Measurements from ENCODE around the gene WNT5A.

DNA sequence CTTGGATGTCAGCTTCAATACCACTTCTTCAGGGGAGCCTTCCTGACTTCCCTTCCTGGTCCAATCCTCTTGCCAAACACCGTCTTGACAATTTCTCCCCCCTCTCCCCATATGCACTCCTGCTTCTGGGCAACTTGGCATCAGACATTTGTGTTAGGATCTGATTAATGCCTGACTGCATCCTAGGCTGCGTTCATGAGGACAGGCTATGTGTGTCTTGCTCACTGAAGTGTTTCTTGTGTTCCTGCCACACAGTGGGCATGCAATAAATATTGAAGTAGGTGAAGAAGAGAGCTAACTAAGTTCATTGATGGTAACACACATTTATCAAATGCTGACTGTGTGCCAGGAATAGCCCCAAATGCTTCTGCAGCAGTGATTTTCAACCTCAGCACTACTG, 36.4 kb upstream of the WNT5A start:
- TF ChIP-seq CTCF (optimal IDR thresholded peaks at IDR 0.05 in 1 of 3, IDR thresholded peaks at IDR 0.05 in 1 of 3, conservative IDR thresholded peaks at IDR 0.05 in 1 of 3; ENCODE audit: extremely low read depth in 1 of 3, insufficient read depth in 2 of 3, low read length in 3 of 3) (no peak), EZH2 (IDR thresholded peaks at IDR 0.05; ENCODE audit: low read length) (no peak)
